22Rv1 (cell line): ENCODE data around the gene PAK4.

Source experiments
- ZFX ChIP-seq: fragments of 450-650 bp; IDR thresholded peaks from 2 replicates; pipeline ENCODE4 v1.6.1; 2017; ENCODE audit warnings: antibody characterized with exemption, borderline replicate concordance
- TF ChIP-seq, protein P1 (sequence below): fragments of 450-650 bp; IDR thresholded peaks from 2 replicates; pipeline ENCODE4 v1.5.1; 2017; ENCODE audit warnings: mild to moderate bottlenecking

DNA sequence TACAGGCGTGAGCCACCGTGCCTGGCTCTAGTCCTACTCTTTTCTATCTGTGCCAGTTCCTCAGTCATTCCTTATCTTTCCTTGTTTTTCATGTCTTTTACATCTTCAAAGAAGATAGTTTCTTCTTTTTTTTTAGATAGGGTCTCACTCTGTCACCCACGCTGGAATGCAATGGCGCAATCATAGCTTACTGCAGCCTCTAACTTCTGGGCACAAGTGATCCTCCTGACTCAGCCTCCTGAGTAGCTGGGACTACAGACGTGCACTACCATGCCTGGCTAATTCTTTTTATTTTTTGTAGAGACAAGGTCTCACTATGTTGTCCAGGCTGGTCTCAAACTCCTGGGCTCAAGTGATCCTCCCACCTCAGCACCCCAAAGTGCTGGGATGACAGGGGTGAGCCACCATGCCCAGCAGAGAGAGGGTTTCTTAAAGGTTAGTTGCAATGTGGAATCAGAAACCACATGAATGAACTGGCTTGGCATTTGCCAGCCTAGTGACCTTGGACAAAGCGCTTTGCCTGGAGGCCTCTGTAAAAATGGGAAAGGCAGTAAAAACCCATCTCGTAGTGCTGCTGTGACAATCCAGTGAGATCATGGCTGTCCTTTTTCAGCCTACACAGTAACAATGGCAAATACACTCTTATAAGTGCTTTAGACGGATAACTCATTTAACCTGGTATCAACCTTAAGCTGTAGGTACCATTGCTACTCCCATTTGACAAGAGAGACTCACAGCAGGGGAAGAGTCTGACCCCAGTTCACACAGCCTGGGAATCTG lies 37.5 kb upstream of the PAK4 start:
- TF ChIP-seq, protein P1, sequence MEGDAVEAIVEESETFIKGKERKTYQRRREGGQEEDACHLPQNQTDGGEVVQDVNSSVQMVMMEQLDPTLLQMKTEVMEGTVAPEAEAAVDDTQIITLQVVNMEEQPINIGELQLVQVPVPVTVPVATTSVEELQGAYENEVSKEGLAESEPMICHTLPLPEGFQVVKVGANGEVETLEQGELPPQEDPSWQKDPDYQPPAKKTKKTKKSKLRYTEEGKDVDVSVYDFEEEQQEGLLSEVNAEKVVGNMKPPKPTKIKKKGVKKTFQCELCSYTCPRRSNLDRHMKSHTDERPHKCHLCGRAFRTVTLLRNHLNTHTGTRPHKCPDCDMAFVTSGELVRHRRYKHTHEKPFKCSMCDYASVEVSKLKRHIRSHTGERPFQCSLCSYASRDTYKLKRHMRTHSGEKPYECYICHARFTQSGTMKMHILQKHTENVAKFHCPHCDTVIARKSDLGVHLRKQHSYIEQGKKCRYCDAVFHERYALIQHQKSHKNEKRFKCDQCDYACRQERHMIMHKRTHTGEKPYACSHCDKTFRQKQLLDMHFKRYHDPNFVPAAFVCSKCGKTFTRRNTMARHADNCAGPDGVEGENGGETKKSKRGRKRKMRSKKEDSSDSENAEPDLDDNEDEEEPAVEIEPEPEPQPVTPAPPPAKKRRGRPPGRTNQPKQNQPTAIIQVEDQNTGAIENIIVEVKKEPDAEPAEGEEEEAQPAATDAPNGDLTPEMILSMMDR = no peak
- TF ChIP-seq ZFX = no peak
